ENCODE results near the gene TSHZ3.

Gene TSHZ3

DNA sequence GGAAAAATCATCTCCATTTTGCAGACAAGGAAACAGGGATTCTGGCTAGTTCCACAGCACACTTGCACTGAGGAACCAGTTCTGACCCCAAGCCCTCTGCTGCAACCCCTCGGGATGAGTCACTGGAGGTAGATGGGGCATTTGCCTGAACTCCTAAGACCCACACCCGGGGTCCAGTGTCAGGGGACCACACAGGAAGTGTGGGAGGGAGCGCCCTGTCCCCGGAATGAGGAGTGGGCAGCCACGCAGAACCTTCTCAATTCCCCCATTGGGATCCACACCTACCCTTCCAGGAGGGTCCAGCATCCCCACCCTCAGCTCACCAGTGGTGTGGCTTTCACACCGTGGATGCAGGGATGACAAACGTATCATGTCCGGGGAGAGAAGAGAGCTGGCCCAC is 62.7 kb downstream of the TSHZ3 start:
- no peak for DNase-seq (ENCODE audit: low spot score)

DNA sequence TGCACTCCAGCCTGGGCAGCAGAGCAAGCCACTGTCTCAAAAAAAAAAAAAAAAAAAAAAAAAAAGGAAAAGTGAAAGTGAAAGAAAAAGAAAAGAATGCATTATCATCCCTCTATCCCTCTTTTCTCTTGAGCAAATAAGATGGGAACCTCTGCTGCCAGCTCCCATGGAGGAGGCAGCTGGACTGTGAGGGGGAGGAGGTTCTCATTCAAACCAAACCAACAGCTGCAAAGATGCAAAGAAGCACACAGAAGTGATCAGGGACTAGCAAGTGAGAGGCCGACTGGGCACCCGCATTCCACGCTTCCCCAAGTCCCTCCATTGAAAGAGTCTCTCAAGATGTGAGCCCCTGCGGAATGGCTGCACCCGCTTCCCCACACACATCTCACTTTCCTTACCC is 63.5 kb downstream of the TSHZ3 start:
- no peak for DNase-seq (ENCODE audit: low spot score)

DNA sequence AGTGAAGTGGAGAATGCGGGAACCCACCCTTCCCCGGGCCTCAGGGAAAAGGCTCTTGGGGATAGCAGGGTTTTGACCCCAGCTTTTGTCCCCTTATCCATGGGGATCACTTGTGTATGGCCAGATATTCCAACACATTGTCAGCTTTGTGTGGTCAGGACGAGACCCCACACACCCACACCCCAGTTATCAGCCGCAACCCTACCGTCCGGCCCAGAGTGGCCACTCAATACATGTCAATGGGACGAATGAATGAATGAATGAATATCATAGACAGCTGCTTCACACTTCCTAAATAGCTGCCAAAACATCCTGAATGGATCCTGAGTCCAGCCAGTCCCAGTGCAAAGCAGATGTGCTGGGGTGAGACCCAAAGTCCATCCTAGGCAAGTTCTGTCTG is 64.6 kb downstream of the TSHZ3 start:
- DNase-seq (ENCODE audit: low spot score): no peak

DNA sequence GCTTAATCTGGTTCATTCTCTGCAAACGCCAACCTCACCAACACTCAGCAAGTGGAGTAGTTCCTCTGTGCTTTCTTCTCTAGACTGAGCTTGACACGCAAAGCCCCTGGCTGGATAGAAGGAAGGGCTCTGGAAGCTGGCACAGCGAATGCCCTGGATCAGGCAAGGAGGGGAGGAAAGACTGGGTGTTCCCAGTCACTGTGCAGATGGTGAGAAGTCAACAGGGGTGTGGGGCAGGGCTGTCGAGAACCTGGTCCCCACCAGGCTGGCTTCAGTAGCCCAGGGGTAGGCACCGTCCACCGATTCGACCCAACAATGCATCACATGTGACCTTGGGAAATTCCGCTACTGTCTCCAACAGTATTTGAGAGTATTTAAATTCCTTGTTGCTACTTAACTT is 65.5 kb downstream of the TSHZ3 start:
- DNase-seq (ENCODE audit: low spot score): no peak

DNA sequence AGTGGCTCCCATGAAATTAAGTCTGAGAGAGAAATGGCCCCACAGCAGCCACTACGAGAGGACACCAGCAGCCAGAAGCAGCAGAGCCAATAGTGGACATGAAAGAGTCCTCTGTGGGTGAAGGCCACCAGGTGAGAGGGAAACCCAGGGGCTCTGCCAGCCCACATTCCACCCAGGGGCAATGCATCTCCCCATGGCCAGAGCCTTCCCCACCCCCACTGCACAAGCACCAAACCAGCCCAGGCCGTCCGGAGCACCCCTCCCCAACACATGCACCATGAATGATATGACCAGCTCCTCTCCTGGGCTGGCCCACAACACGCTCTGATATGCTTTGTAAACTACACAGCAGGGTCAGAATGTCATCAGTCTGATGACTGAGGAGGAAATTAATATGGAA is 66.9 kb downstream of the TSHZ3 start:
- DNase-seq (ENCODE audit: low spot score): no peak

- DNase-seq (ENCODE audit: low spot score): no peak
Measured at GRCh38 chr19:31280287-31281006, 68.8 kb downstream of the TSHZ3 start.

- DNase-seq (ENCODE audit: low spot score): no peak
Measured at GRCh38 chr19:31279436-31279765, 69.8 kb downstream of the TSHZ3 start.

DNA sequence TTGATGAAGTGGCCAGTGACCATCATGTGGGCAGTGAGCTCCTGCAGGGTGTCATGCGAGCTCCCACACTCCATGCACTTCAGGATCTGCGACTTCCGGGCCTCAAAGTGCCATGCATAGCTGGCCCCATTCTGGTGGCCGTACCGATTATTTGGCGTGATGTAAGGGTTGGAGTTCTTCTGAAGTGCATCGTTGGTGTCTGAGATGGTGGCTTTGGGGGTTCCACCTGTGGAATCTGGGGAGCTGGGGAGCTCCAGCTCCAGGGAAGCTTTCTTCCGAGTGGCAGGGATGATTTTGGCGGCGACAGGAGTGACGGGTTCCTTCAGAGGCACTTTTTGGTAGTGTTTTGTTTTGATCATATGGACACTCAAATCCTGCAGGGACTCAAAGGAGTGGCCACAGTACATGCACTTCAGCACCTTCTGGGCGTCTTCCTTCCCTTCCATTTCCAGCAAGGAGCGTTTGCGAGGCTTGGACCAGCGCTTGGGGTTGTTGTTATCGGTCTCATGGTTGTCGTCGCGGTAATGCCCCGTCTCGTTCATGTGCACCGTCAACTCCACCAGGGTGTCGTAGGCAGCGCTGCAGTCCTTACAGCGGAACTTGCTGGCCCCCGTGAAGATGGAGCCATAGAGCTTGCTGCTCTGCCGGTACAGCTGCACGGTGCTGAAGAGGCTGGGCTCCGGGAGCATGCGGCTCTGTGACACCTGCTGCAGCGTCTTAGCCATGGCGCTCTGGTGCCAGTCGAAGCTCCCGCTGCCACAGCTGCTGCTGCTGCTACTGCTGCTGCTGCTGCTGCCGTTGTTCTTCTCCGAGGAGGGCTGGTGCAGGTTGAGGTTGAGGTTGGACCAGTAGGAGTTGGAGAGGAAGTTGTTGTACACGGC is 70.4 kb downstream of the TSHZ3 start:
- no peak for DNase-seq (ENCODE audit: low spot score)

DNA sequence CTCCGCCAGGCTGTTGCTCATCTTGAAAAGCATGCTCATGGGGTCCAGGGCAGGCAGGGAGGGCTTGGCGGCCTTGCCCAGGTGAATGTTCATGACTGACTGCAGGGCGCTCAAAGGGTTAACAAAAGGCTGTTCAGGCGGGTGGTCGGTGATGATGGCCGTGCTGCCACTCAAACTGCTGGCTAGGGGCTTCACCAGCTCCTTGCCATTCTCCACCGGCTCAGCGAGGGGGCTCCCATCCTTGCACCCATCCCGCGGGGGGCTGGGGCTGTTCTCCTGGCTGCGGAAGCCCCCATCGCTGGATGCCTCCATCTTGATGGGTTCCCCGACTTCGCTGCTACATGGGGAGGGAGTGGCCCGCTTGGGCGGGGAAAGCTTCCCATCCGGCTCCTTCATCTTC is 71.7 kb downstream of the TSHZ3 start:
- no peak for DNase-seq (ENCODE audit: low spot score)

- DNase-seq (ENCODE audit: low spot score): no peak
Measured at GRCh38 chr19:31276831-31277230, 72.4 kb downstream of the TSHZ3 start.

- no peak for DNase-seq (ENCODE audit: low spot score)
Measured at GRCh38 chr19:31275068-31275334, 74.2 kb downstream of the TSHZ3 start.

- no peak for DNase-seq (ENCODE audit: low spot score)
Measured at GRCh38 chr19:31274251-31275067, 74.8 kb downstream of the TSHZ3 start.

DNA sequence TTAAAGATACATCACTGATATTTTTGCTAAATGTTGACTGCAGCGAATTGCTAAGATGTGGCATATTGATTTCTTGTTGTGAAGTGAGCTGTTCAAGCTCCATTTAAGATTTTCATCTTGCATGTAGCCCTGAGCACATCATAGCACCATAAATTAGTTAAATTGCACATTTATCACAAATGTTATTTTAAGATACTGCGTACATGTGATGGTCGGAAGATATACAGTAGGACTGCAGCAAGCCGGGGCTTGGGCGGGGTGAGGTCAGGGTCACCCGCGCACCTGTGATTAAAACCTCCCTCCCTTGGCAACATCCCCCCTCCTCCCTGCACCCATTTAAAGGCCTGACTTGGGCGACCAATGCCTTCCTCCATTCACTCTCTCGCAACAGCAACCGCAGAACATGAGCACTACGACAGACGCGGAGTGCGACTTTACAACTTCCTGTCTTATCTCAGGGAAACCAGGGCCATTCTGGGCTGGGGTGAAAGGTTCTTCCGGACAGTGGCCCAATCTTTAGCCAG is 76.6 kb downstream of the TSHZ3 start:
- DNase-seq (ENCODE audit: low spot score): no peak

DNA sequence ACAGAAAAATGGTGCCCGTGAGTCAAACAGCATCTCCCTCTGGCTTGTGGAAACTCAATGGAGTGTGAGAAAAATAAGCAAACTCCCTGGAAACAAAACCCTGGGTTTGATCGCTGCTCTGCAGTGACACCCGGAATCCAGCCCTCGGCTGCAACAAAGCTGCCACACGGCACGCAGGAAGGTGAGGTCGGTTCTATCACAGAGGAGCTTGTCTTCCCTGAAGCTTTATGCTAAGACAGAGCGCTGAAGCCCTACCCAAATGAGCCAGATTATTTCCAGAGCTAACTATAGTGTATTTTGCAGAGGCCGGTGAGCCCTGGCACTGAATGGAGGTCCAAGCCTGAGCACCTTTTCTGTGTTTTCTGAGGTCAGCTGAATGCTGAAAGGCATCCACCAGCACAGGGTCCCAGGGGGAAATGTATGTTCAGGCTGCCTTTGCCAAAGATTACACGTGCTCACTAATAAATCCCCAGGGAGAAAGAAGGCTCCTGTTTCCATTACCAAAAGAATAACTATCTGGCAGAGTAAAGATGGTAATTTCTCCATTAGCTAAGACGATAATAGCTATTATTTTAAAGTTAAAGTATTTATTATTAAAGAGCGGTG is 77.8 kb downstream of the TSHZ3 start:
- peak; percentile 60 for DNase-seq (ENCODE audit: low spot score)

DNA sequence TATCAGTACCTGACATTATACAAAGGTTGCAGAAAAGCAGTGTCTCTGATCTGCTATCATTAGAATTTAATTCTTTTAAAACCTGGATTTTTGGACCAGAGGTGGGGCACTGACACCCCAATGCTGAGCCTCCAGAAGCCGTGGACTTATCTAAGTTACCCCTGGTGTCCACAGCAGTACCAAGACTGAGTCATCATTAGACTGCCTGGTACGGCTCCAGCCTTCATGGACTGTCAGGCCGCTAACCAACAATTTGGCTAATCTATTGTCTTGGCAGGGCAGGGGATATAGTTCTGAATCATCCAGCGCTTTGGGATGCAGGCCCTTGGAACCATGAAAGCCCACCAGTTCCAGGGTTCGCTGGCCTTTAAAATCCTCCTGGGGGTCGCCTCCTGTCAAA is 78.3 kb downstream of the TSHZ3 start:
- DNase-seq (ENCODE audit: low spot score): no peak

DNA sequence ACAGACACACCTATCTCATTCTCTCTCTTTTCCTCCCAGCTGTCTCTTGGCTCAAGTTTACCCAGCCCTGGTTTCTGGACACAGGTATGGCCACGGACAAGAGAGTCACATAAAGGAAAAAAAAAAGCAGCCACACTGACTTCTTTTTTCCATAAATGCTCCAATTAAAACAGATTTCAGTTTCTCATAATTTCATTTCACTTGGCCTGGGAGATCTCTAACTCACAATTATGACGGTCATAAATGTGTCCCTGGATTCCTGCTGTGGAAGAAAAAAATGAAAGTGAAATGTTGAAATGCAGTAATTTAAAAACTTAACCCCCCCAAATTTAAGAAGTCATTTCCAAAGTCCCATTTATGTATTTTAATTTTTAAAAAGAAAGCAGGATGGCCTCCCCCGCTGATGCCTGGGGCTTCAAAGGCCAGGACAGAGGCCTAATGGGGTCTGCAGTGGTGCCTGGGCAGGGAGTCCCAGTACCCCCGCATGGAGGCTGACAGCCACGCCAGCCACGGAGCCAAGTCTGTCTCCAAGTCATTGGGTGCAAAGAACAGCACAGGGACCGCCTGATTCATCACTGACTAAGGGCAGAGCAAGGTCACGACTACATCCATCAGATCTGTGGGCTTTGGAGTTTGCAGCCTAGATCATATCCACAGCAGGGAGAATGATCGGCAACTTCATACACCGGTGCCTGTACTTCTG is 79.7 kb downstream of the TSHZ3 start:
- DNase-seq (ENCODE audit: low spot score): no peak

- DNase-seq (ENCODE audit: low spot score): no peak
Measured at GRCh38 chr19:31268751-31269383, 80.4 kb downstream of the TSHZ3 start.

GRCh38 chr19:31266731-31267130 is 82.5 kb downstream of the TSHZ3 start:
- no peak for DNase-seq (ENCODE audit: low spot score)

- DNase-seq (ENCODE audit: low spot score): no peak
Measured at GRCh38 chr19:31266196-31266595, 83.0 kb downstream of the TSHZ3 start.

GRCh38 chr19:31264041-31264778 is 85.0 kb downstream of the TSHZ3 start:
- no peak for DNase-seq (ENCODE audit: low spot score)

- no peak for DNase-seq (ENCODE audit: low spot score)
Measured at GRCh38 chr19:31263328-31263727, 85.9 kb downstream of the TSHZ3 start.

All from D341Med (cell line).